GM19438 (cell line): ENCODE measurements around the gene OR52E4.

Experiments
- ATAC-seq: cut with Tn5 transposase; IDR thresholded peaks from one replicate; pipeline ENCODE4 v1.9.1; 2021; ENCODE audit warnings: low read depth; ENCODE audit not compliant: unreplicated experiment

Gene OR52E4

GRCh38 chr11:5928811-5929210 is 48.4 kb downstream of the OR52E4 start:
- ATAC-seq, result no peak

GRCh38 chr11:5929571-5930368 is 49.3 kb downstream of the OR52E4 start:
- ATAC-seq, result no peak

- ATAC-seq, result no peak
Observed at GRCh38 chr11:5930614-5931013, 50.2 kb downstream of the OR52E4 start.

- ATAC-seq, result no peak
Observed at GRCh38 chr11:5931061-5931460, 50.6 kb downstream of the OR52E4 start.

GRCh38 chr11:5932671-5933070 is 52.2 kb downstream of the OR52E4 start:
- no peak for ATAC-seq

DNA sequence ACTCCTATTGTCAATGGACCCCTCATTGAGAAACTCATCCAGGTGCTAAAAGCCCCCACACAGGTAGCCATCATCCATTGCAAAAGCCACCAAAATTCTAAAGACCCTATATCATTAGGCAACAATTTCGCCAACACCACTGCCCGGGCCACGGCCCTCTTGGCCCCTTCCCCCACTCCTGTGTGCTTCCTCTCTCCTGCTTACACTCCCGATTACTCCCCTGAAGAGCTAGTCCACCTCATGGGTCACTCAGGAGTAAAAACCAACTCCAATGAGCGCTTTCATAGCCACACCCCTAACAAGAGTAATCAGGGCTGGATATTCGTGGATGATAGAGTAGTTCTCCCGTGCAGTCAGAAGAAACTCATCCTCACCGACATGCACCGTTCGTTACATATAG is 52.7 kb downstream of the OR52E4 start:
- ATAC-seq, result no peak
